ENCODE measurements around the gene HOXB5. TPM values are rescaled to one million over a fixed set of nuclear protein-coding genes. Genes with fewer than 3 reads are reported as not detected.

The HOXB5 gene
- total RNA-seq, 1 experiment from 2014 or later: 19.8 TPM

DNA sequence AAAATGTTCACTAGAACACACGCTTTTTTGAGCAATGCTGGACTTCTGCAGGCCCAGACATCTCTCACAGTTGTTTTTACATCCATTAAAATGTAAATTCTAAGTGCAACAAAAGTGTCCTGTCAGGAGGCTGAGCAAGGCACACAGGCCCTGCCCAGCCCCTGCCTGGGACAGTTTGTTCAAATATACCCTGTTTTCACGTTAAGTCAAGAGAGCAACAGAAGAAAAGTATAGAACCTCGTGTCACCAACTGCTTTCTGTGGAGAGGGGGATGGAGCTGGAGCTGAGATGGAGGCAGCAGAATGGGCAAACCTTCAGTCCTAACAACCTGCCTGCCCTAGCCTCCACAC is 44.3 kb downstream of the HOXB5 start:
- intact Hi-C loops (cut with micrococcal nuclease): no loop called here
- Histone ChIP-seq H3K4me1 (ENCODE audit: control insufficient read depth in 1 of 2, insufficient read depth in 2 of 2, low read length in 2 of 2) (peaks cover 0 to 2% of the 10 kb centered on the region in 2 experiments; a peak in 1 of 4 replicates), H3K9me3 (ENCODE audit: control insufficient read depth in 1 of 2, insufficient read depth in 1 of 2, low read depth in 1 of 2, low read length in 2 of 2) (no peaks in the 10 kb centered on the region), H3K27me3 (ENCODE audit: insufficient read depth, low read length) (no peaks in the 10 kb centered on the region), H2AFZ (ENCODE audit: low read depth, low read length, poor library complexity, severe bottlenecking) (no peak overlapping the region), H3K36me3 (ENCODE audit: control insufficient read depth in 1 of 2, insufficient read depth in 2 of 2, low read length in 2 of 2) (peaks cover 0 to 4% of the 10 kb centered on the region in 2 experiments; a peak in 1 of 4 replicates), H3K79me2 (ENCODE audit: insufficient read depth, low read length) (no peaks in the 10 kb centered on the region), H4K20me1 (ENCODE audit: insufficient read depth) (no peaks in the 10 kb centered on the region), H3K4me3 (replicated peaks in 1 of 2; ENCODE audit: low read depth in 1 of 2, low read length in 2 of 2) (no peak overlapping the region), H3K27ac (ENCODE audit: low read depth, low read length) (no peak overlapping the region), H3K9me2 (ENCODE audit: insufficient read depth) (no peaks in the 10 kb centered on the region), H3K9ac (ENCODE audit: low read length) (no peak overlapping the region), H3K4me2 (ENCODE audit: low read length) (no peak overlapping the region)
- TF ChIP-seq EZH2phosphoT487 (IDR thresholded peaks at IDR 0.05; ENCODE audit: borderline replicate concordance) (no peak), JUND (IDR thresholded peaks at IDR 0.05) (no peak), SRF (IDR thresholded peaks at IDR 0.05; ENCODE audit: low read depth) (no peak), YY1 (IDR thresholded peaks at IDR 0.05; ENCODE audit: extremely low read depth, insufficient replicate concordance, low read depth, low read length) (no peak), ZFX (IDR thresholded peaks at IDR 0.05) (no peak), POLR2A (IDR thresholded peaks at IDR 0.05; ENCODE audit: borderline replicate concordance, extremely low read depth, insufficient read depth, insufficient read length) (no peak)
- TF ChIP-seq, protein P1, sequence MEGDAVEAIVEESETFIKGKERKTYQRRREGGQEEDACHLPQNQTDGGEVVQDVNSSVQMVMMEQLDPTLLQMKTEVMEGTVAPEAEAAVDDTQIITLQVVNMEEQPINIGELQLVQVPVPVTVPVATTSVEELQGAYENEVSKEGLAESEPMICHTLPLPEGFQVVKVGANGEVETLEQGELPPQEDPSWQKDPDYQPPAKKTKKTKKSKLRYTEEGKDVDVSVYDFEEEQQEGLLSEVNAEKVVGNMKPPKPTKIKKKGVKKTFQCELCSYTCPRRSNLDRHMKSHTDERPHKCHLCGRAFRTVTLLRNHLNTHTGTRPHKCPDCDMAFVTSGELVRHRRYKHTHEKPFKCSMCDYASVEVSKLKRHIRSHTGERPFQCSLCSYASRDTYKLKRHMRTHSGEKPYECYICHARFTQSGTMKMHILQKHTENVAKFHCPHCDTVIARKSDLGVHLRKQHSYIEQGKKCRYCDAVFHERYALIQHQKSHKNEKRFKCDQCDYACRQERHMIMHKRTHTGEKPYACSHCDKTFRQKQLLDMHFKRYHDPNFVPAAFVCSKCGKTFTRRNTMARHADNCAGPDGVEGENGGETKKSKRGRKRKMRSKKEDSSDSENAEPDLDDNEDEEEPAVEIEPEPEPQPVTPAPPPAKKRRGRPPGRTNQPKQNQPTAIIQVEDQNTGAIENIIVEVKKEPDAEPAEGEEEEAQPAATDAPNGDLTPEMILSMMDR (IDR thresholded peaks at IDR 0.05 in 2 of 3, conservative IDR thresholded peaks at IDR 0.05 in 1 of 3; ENCODE audit: borderline replicate concordance in 1 of 3, insufficient read depth in 1 of 3, low read depth in 2 of 3, low read length in 2 of 3): no peak
- TF ChIP-seq, protein P2, sequence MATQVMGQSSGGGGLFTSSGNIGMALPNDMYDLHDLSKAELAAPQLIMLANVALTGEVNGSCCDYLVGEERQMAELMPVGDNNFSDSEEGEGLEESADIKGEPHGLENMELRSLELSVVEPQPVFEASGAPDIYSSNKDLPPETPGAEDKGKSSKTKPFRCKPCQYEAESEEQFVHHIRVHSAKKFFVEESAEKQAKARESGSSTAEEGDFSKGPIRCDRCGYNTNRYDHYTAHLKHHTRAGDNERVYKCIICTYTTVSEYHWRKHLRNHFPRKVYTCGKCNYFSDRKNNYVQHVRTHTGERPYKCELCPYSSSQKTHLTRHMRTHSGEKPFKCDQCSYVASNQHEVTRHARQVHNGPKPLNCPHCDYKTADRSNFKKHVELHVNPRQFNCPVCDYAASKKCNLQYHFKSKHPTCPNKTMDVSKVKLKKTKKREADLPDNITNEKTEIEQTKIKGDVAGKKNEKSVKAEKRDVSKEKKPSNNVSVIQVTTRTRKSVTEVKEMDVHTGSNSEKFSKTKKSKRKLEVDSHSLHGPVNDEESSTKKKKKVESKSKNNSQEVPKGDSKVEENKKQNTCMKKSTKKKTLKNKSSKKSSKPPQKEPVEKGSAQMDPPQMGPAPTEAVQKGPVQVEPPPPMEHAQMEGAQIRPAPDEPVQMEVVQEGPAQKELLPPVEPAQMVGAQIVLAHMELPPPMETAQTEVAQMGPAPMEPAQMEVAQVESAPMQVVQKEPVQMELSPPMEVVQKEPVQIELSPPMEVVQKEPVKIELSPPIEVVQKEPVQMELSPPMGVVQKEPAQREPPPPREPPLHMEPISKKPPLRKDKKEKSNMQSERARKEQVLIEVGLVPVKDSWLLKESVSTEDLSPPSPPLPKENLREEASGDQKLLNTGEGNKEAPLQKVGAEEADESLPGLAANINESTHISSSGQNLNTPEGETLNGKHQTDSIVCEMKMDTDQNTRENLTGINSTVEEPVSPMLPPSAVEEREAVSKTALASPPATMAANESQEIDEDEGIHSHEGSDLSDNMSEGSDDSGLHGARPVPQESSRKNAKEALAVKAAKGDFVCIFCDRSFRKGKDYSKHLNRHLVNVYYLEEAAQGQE (IDR thresholded peaks at IDR 0.05; ENCODE audit: low read depth): no peak
- TF ChIP-seq, protein P3, sequence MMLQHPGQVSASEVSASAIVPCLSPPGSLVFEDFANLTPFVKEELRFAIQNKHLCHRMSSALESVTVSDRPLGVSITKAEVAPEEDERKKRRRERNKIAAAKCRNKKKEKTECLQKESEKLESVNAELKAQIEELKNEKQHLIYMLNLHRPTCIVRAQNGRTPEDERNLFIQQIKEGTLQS (IDR thresholded peaks at IDR 0.05): no peak
- TF ChIP-seq, protein P4, sequence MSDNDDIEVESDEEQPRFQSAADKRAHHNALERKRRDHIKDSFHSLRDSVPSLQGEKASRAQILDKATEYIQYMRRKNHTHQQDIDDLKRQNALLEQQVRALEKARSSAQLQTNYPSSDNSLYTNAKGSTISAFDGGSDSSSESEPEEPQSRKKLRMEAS (IDR thresholded peaks at IDR 0.05): no peak
- POLR2A ChIA-PET: no interaction called here
- RAD21 ChIA-PET (ENCODE audit: low non-redundant PET in 1 of 2, low total read pairs in 2 of 2, uncharacterized antibody in 2 of 2, unreplicated experiment in 2 of 2): no interaction called here
- CTCF ChIA-PET: no interaction called here
- BruUV-seq (replicated peaks): no TSS peak
- ATAC-seq (no peak), DNase-seq (ENCODE audit: low read depth, low spot score) (no peak)

All from HCT116 (cell line).